ENCODE results near the gene QDPR.
"Not testable (repeated sequence)": the region's sequence is repeated elsewhere in the genome, so short reads cannot be mapped to it uniquely, and the experiment has no call there.

The QDPR gene

DNA sequence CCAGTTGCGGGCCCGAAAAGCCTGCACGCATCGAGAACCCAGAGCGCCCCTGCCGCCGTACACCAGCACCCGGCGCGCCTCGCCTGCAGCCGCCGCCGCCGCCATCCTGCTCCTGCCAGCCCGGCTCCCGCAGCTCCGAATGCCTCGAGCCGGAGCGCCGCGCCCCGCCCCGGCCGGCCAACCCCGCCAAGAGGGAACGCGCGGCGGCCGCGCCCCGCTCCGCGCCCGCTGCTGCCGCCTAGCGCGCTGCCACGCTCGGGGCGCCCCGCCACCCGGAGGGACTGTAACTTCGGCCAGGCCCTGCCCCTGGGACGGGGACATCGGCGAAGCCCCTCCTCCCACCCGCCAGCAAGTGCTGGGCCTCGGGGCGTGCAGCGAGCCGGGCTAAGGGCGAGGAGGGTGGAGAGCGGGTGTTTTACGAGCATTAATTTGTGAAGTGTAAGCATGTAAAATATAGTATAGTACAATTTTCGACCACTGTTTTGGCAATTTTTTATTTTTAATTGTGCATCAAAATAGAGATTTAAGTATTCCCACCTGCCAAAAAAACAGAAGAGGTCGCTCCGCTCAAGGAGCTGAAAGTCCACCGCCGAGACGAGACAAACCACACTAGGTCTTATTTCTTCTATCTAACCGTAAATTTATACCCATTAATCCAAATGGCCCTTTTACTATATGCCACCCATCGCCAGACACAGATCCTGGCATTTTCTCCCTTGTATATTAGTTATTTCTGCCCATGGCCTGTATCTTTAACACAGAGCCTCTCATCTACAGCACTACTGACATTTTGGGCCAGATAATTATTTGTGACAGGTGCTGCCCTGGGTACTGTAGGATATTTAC lies at the start of gene QDPR:
TSS of gene QDPR (minus strand) at position 141 of the 846 bp plus-strand sequence. CDS start at position 105, 36 bp downstream.
- H3K4me3 ChIP-seq (ENCODE audit: low read depth, low read length) = peak within 1 kb of the TSS; percentile 80

DNA sequence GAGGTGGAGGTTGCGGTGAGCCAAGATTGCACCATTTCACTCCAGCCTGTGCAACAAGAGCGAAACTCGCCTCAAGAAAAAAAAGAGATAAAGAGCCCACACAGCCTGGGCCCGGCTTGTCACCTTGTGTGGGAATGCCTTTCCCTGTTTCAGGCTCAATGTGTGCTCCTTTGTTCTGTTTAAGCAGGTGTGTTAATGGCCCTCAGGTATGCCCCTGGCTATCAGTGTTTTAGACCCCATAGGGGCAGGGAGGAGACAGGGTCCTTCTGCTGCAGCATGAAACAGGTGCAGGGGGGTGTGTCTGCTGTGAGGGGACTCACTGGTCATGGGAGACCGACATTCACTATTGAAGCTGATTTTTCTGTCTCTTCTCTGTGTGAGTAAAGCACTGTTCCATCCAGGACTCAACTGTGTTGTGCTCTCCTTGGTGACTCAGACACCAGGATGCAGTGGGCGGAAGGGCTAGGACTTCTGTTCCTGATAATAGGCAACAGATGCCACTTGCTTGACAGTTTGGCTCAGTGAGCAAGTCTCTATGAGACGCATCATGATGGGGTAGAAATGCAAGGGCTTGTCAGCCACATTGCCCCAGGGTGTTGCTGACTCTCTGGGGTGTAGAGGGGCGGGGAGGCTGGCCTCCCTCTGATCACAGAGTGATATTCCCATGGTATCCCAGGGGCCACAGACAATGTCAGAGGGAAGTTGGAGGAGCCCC lies 49.5 kb upstream of the QDPR start:
- no peak overlapping the region for H3K4me3 ChIP-seq (ENCODE audit: low read depth, low read length)

DNA sequence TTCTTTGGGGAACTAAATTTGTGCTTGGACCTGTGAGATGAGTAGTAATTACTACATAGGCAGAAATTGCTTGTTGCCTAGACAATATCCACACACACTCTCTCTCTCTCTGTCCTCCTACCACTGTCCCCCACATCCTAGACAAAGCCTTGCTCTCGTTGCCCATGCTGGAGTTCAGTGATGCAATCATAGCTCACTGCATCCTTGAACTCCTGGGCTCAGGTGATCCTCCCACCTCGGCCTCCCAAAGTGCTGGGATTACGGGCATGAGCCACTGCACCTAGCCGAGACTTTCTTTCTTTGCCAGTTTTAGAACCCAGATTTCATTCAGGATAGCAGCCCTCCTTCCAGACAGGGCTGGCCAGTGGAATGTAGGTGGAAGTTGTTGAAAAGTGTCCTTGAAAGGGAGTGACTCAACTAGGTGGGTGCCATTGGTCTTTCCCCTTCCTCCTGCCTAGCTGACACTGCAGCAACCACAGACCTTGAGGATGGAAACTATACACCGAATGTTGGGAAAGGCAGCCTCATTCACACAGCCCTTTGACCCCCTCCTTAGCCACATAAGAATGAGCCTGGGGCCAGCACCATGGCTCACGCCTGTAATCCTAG lies 48.3 kb upstream of the QDPR start:
- H3K4me3 ChIP-seq (ENCODE audit: low read depth, low read length) = no peak overlapping the region

DNA sequence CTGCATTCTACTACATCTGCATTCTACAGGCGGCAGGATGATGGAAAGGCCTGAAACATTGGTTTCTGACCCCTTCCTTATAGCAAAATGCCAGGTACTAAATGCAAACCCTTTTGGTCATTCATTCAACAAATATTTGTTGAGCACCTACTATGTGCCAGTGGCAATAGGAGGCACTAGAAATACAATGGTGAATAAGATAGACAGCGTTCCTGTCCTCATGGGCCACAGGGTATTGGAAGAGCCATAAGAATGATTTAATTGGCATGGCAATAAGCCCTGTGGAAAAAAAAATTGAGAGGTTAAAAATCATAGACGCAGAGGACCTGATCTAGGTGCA lies 47.8 kb upstream of the QDPR start:
- H3K4me3 ChIP-seq (ENCODE audit: low read depth, low read length) = no peak overlapping the region

DNA sequence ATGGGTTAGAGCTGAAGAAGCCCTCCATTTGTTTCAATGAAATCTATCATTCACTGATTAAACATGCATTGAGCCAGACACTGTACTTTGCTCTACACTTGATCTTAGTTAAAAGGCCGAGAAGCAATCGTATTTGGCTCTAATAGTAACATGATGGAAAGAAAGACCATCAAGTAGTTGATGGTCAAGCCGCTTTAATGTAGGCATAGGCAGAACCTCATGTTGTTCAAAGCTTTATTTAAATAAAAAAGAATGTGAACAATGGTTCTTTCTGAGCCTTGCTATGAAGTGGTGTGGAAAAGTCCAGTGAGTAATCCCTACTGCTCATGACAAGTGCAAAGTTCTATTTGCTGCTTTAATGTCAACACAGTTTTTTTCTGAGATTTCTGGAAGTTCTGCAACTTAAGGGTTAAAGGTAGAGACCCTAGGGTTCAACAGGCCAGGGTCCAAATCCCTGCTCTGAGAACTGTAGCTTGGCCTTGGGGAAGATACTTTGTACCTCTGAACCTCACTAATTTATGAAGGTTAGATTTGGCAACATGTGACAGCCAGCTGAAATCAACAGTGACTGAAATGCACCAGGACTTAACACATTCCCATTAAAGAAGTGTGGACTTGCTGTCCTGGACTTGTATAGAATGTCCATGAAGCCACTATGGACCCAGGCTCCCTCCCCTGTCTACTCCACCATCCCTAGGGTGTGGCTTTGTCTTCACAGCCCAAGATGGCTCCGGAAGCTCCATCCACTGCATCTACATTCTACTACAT lies 47.2 kb upstream of the QDPR start:
- H3K4me3 ChIP-seq (ENCODE audit: low read depth, low read length) = no peak overlapping the region

DNA sequence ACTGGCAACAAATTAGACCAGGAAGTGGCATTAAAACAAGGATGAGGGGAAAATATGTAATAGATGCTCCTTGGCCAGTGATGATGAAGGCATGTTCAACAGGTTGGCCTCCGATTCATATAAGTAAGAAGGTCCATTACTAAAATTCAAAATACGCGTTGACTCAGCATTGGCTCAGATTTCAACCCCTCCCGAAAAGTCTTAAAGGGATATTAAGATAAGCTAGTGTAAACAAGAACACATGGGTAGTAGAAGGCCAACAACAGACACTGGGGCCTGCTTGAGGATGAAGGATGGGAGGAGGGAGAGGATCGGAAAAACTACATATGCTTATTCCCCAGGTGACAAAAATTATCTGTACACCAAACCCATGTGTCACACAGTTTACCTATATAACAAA lies 46.0 kb upstream of the QDPR start:
- H3K4me3 ChIP-seq (ENCODE audit: low read depth, low read length) = no peak overlapping the region

DNA sequence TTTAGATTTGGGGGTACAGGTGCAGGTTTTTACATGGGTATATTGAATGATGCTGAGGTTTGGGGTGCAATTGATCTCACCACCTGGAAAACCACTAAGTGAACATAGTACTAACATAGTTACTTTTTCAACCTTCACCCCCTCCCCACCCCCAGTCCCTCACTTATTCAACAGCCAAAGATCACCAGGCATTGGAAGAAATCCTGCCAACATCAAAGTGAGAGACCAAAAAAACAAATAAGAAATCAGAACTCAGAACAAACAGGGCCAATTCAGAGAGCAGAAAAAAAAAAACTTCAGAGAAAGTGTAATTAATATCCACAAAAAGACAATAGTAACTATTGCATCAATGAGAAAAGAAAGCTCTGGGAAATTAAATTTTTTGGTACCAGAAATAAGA lies 44.6 kb upstream of the QDPR start:
- H3K4me3 ChIP-seq (ENCODE audit: low read depth, low read length) = no peak overlapping the region

DNA sequence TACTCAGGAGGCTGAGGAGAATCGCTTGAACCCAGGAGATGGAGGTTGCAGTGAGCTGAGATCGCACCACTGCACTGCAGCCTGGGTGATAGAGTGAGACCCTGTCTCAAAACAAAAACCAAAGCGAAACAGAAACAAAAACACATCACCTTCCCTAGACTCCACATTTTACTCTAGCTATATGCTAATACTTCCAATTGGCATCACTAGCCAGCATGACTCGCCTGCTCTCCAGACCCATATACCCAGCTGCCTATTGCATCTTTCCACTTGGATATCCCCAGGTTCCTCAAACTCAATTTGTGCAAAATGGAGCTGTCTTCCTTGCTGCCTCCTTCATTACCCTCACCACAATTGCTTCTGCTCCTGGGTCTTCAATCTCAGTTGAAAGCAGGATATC lies 42.7 kb upstream of the QDPR start:
- no peak overlapping the region for H3K4me3 ChIP-seq (ENCODE audit: low read depth, low read length)

DNA sequence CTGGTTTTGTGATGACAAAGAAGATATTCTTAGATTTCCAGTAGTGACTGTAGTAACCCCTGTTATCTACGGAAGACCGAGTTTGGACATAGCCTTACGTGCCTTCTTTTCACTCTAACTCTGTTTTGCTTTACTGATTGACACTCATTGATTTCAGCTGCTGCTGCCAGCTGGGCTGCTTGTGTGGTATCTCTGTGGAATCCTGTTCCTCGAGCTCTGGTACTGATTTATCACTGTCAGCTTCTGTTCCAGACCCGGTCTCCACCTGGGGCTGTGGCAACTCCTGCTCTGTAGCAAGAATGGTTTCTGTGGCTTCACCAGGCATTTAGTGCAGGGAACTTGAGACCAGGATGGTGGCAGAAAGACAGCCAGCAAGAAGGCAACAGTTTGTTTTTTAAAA lies 40.5 kb upstream of the QDPR start:
- H3K4me3 ChIP-seq (ENCODE audit: low read depth, low read length) = no peak overlapping the region

DNA sequence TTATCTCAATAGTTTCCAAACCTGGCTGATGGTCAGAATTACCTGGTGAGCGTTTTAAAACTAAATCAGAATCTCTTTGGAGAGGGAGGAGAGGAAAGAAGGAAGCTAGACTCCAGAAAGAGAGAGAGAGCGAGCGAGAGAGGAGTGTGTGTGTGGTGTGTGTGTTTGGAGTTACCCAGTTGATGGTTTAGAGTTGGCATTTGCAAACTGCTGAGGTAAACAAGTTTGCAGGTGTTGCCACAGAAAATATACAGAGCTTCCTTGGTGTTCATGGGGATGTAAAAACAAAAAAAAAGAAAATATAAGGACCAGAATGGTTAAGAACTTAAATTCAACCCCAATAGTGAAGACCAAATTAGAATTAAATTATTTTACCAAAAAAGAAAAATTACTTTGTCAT lies 38.7 kb upstream of the QDPR start:
- no peak overlapping the region for H3K4me3 ChIP-seq (ENCODE audit: low read depth, low read length)

DNA sequence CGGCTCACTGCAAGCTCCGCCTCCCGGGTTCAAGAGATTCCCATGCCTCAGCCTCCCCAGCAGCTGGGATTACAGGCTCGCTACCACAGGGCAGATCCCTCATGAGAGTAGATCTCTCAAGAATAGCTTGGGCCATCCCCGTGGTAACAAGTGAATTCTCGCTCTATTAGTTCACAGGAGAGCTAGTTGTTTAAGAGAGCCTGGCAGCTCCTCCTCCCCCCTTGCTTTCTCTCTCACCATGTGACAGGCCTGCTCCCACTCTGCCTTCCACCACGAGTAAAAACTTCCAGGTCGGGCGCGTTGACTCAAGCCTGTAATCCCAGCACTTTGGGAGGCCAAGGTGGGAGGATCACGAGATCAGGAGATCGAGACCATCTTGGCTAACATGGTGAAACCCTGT lies 34.8 kb upstream of the QDPR start:
- no peak overlapping the region for H3K4me3 ChIP-seq (ENCODE audit: low read depth, low read length)

DNA sequence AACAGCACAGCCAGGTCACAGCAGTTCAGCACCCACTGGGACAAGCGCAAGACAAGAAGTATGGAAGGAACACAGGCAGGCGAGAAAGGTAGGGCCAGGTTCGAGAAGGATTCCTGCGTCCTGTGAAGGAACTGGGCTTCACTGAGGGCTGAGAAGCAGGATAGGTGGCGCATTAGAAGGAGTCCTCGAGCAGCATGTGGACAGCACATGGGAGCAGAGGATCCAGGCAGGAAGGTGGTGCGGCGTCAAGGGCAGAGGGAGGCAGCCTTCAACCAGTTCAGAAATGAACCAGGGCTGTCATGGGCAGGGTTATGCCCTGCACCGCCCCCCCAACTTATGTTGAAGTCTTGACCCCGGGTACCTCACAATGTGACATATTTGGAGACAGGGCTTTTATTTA lies 34.3 kb upstream of the QDPR start:
- H3K4me3 ChIP-seq (ENCODE audit: low read depth, low read length) = no peak overlapping the region

DNA sequence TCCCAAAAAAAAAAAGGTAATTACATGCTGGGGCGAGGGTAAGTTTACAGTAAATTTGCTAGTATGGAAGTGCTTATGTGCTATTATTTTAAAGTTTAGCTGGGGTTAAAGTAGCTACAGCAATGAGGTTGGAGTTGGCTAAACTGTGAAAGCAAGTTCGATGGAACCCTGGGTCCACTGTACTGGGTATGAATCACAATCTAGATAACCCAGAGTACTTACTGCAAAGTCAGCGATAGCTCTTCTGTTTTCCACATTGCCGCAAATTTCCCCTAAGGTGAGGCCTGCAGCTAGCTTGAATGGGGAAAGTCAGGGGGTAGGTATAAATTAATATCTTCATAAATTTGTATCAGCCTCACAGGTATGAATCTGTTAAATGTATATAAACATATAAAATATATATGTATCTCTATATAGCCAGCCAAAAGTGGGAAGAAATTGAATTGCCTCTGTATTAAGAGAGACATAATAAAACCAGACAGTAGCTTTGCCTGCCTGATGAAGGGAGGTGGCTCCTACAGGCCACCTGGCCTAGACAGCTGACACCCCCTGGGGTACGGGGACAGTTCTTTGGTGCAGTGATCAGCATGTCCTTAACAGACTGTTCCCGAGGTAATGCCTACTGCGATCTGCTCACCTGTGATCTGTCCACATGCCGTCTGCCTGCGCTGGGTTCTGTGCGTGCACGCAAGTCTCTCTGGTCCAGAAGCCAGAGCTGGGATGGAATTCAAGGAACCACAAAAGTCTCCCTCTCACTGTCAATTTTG lies 33.7 kb upstream of the QDPR start:
- no peak overlapping the region for H3K4me3 ChIP-seq (ENCODE audit: low read depth, low read length)

DNA sequence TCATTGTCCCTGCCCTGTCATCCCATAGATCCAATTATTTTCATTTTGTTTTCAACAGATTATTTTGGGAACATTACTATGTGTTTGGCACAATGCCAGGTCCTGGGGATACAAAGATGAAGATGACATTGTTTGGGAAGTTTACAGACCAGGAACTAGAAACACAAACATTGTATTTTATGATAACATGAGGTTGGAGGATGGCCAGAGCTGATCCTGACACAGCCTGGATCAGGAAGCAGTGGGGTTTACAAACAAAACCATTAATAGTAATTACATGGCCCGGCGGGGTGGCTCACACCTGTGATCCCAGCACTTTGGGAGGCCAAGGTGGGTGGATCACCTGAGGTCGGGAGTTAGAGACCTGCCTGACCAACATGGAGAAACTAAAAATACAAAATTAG lies 32.9 kb upstream of the QDPR start:
- no peak overlapping the region for H3K4me3 ChIP-seq (ENCODE audit: low read depth, low read length)

DNA sequence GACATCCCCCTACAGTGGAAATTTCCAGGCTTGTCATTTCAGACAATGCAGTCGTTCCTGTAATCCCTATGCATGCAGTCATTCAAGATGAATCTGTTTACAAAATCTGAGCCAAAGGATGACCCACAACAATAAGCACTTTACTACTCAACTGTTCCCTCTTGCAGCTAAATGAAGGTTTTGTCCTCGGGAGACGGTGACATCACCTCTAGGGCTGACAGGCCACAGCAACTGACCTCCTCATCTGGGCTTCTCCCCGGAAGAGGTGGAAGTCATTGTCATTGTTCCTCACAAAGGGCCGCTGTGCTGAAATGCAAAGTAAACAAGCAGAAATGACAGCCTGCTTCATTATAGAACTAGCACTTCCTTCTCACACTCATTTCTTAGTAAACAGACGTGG lies 32.3 kb upstream of the QDPR start:
- no peak overlapping the region for H3K4me3 ChIP-seq (ENCODE audit: low read depth, low read length)

DNA sequence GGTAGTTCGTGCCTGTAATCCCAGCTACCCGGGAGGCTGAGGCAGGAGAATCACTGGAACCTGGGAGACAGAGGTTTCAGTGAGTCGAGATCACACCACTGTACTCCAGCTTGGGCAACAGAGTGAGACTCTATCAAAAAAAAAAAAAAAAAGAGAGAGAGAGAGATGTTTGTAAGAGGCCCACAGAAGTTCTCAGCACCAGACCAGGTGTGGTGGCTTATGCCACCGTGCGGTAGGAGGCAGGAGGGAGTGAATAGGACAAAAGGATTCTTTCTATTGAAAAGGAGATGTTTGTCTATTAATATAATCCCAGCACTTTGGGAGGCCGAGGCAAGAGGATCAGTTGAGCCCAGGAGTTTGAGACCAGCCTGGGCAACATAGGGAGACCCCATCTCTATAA lies 25.2 kb upstream of the QDPR start:
- not testable (repeated sequence) for H3K4me3 ChIP-seq (ENCODE audit: low read depth, low read length)

DNA sequence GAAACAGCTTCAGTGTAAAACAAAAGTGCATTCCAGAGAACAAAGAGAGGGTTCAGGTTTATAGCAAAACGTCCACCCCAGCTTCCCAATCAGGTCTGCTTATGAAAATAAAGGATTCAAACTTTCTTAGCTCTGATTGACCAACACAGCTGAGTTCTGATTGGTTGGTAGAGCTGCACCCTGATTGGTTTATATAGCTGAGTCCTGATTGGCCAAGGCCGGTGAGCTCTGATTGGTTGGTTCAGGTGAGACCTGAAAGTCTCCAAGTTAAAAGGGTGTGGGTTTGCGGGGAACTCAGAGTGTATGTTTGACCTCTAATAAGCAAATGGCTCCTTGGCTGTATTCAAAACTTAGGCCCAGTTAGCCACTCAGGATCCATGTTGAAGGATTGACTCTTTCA lies 24.0 kb upstream of the QDPR start:
- H3K4me3 ChIP-seq (ENCODE audit: low read depth, low read length) = no peak overlapping the region

DNA sequence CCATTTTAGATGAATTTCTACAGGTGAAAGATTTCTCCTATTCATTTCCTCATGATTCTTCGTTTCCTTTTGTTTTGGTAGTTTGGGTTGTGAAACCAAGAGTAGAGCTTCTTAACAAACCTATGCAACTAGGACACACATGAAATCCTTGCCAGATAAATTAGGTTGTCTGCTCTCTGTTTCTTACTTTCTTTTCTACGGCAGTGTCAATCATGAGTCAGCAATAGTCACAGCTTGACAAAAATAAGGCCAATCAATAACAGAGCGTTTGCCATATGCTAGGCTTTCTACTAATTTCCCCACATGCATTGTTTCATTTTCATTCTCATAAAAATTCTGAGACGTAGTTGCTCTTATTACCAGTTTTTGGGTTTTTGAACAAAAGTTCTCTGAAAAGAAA lies 23.4 kb upstream of the QDPR start:
- no peak overlapping the region for H3K4me3 ChIP-seq (ENCODE audit: low read depth, low read length)

DNA sequence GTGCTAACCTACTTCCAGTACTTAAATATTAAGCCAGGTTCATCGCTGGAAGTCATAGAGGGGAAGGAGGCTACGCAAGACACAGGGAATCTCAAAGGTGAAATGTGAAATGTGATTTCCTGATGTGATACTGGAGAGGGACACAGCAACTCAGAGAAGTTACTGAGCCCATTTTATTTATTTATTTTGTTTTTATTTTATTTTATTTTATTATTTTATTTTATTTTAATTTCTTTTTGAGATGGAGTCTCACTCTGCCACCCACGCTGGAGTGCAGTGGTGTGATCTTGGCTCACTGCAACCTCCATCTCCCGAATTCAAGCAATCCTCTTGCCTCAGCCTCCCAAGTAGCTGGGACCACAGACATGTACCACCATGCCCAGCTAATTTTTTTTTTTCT lies 22.8 kb upstream of the QDPR start:
- H3K4me3 ChIP-seq (ENCODE audit: low read depth, low read length) = no peak overlapping the region

DNA sequence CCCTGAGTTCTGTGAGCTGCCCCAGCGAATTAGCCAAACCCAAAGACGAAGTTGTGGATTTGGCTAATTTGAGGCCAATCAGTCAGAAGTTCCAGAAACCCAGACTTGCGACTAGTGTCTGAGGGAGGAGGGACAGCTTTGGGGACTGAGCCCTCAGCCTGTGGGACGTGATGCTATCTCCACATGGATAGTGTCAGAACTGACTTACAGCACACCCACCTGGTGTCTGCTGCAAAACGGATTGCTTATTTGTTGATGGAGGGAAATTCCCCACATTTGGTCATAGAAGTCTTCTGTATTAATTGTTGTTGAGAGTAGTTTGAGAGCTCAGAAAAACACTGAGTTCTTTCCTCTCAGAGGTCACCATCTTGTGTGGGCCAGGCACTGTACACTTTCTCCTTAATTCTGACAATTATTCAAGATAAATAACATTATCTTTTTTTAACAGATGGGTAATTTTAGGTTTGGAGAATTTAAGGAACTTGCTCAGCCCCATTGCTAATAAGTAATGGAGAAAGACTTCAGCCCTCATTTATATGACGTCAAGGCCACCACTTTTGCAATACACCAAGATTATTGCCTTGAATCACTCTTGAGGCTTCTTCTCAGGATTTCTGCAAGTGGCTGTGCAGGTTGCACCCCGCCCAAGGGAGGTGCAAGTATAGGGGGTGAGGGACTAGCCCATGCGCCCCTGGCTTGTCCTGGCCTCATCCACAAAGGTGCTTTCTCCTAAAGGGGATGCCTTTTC lies 19.8 kb upstream of the QDPR start:
- H3K4me3 ChIP-seq (ENCODE audit: low read depth, low read length) = no peak overlapping the region

Measured in iPS-11a (cell line).